ENCODE measurements around the gene COL23A1.

Gene COL23A1

GRCh38 chr5:178435321-178436238, 154.6 kb downstream of the COL23A1 start:
- H3K4me3 ChIP-seq (ENCODE audit: low read length): no peak overlapping the region
- no peaks in the 10 kb centered on the region for H4K20me1 ChIP-seq (ENCODE audit: insufficient read depth, low read length)
- H3K4me1 ChIP-seq (ENCODE audit: low read length): no peaks in the 10 kb centered on the region
- no peaks in the 10 kb centered on the region for H3K79me2 ChIP-seq (ENCODE audit: low read length)
- H3K36me3 ChIP-seq (replicated peaks; ENCODE audit: low read depth, low read length): no peaks in the 10 kb centered on the region
- peaks cover 6% of the 10 kb centered on the region; the same call in 1 of the 2 replicates for H3K27me3 ChIP-seq (ENCODE audit: low read depth, low read length)
- TF ChIP-seq CTCF (IDR thresholded peaks at IDR 0.05; ENCODE audit: low read depth, low read length) (no peak), EZH2phosphoT487 (IDR thresholded peaks at IDR 0.05; ENCODE audit: low read depth) (no peak)
- no peaks in the 10 kb centered on the region for H3K9me3 ChIP-seq (ENCODE audit: insufficient read depth, low read length)
- no peak overlapping the region for H3K4me2 ChIP-seq (ENCODE audit: low read length)
- no peak overlapping the region for H2AFZ ChIP-seq (ENCODE audit: low read depth, low read length)
- no peak overlapping the region for H3K27ac ChIP-seq (ENCODE audit: low read length)
- no peak overlapping the region for H3K9ac ChIP-seq (ENCODE audit: low read length)

- no peak for TF ChIP-seq CTCF (IDR thresholded peaks at IDR 0.05; ENCODE audit: low read depth, low read length)
- no peak for TF ChIP-seq EZH2phosphoT487 (IDR thresholded peaks at IDR 0.05; ENCODE audit: low read depth)
- no peaks in the 10 kb centered on the region for H3K4me1 ChIP-seq (ENCODE audit: low read length)
- peaks cover 6% of the 10 kb centered on the region; the same call in 1 of the 2 replicates for H3K27me3 ChIP-seq (ENCODE audit: low read depth, low read length)
- H3K36me3 ChIP-seq (replicated peaks; ENCODE audit: low read depth, low read length): no peaks in the 10 kb centered on the region
- no peaks in the 10 kb centered on the region for H3K79me2 ChIP-seq (ENCODE audit: low read length)
- H3K9me3 ChIP-seq (ENCODE audit: insufficient read depth, low read length): no peaks in the 10 kb centered on the region
- H3K4me2 ChIP-seq (ENCODE audit: low read length): no peak overlapping the region
- H3K4me3 ChIP-seq (ENCODE audit: low read length): no peak overlapping the region
- H3K9ac ChIP-seq (ENCODE audit: low read length): no peak overlapping the region
- no peak overlapping the region for H2AFZ ChIP-seq (ENCODE audit: low read depth, low read length)
- no peak overlapping the region for H3K27ac ChIP-seq (ENCODE audit: low read length)
- no peaks in the 10 kb centered on the region for H4K20me1 ChIP-seq (ENCODE audit: insufficient read depth, low read length)
These were observed 155.3 kb downstream of the COL23A1 start for GRCh38 chr5:178434851-178435250.

GRCh38 chr5:178434016-178434761, 156.0 kb downstream of the COL23A1 start:
- Histone ChIP-seq H3K36me3 (replicated peaks; ENCODE audit: low read depth, low read length) (no peaks in the 10 kb centered on the region), H3K27me3 (ENCODE audit: low read depth, low read length) (peaks cover 6% of the 10 kb centered on the region; the same call in 1 of the 2 replicates), H3K9ac (ENCODE audit: low read length) (no peak overlapping the region), H3K9me3 (ENCODE audit: insufficient read depth, low read length) (no peaks in the 10 kb centered on the region), H3K4me1 (ENCODE audit: low read length) (no peaks in the 10 kb centered on the region), H3K27ac (ENCODE audit: low read length) (no peak overlapping the region), H3K4me3 (ENCODE audit: low read length) (no peak overlapping the region), H3K79me2 (ENCODE audit: low read length) (no peaks in the 10 kb centered on the region), H2AFZ (ENCODE audit: low read depth, low read length) (no peak overlapping the region), H4K20me1 (ENCODE audit: insufficient read depth, low read length) (no peaks in the 10 kb centered on the region), H3K4me2 (ENCODE audit: low read length) (no peak overlapping the region)
- TF ChIP-seq CTCF (IDR thresholded peaks at IDR 0.05; ENCODE audit: low read depth, low read length) (no peak), EZH2phosphoT487 (IDR thresholded peaks at IDR 0.05; ENCODE audit: low read depth) (no peak)

GRCh38 chr5:178433273-178433775, 156.9 kb downstream of the COL23A1 start:
- H3K27me3 ChIP-seq (ENCODE audit: low read depth, low read length): peaks cover 6% of the 10 kb centered on the region; the same call in 1 of the 2 replicates
- no peaks in the 10 kb centered on the region for H3K4me1 ChIP-seq (ENCODE audit: low read length)
- no peaks in the 10 kb centered on the region for H3K36me3 ChIP-seq (replicated peaks; ENCODE audit: low read depth, low read length)
- no peak overlapping the region for H3K9ac ChIP-seq (ENCODE audit: low read length)
- TF ChIP-seq EZH2phosphoT487 (IDR thresholded peaks at IDR 0.05; ENCODE audit: low read depth) (no peak), CTCF (IDR thresholded peaks at IDR 0.05; ENCODE audit: low read depth, low read length) (no peak)
- H3K9me3 ChIP-seq (ENCODE audit: insufficient read depth, low read length): no peaks in the 10 kb centered on the region
- no peaks in the 10 kb centered on the region for H3K79me2 ChIP-seq (ENCODE audit: low read length)
- no peak overlapping the region for H3K27ac ChIP-seq (ENCODE audit: low read length)
- H4K20me1 ChIP-seq (ENCODE audit: insufficient read depth, low read length): no peaks in the 10 kb centered on the region
- no peak overlapping the region for H3K4me2 ChIP-seq (ENCODE audit: low read length)
- no peak overlapping the region for H2AFZ ChIP-seq (ENCODE audit: low read depth, low read length)
- no peak overlapping the region for H3K4me3 ChIP-seq (ENCODE audit: low read length)

All from OCI-LY3 (cell line).